GM19193 (cell line): ENCODE results near the gene THSD4.

Source experiments
- POLR2A ChIP-seq: IDR thresholded peaks from 4 replicates; pipeline ENCODE4 v1.6.1; 2011; ENCODE audit not compliant: insufficient read depth, insufficient read length; ENCODE audit errors: extremely low read depth

THSD4 gene

DNA sequence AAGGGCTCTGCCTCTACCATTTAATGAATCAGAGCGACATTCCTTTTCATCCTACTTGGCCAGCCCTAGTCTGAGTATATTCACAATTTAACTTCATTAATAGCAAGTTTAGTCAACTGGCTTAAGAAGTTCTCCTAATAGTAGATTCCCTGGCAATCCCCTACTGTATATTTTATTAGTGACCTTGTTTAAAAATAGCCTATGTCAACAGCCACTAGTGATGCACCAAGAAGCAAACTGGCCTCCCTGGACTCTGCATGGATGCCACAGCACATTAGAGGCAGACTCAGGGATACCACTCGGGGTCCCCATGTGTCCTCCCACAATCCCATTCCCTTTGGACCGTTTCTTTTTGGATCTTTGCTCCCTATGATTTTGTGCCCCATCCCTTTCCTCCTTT, 83.6 kb downstream of the THSD4 start:
- no peak for TF ChIP-seq POLR2A

DNA sequence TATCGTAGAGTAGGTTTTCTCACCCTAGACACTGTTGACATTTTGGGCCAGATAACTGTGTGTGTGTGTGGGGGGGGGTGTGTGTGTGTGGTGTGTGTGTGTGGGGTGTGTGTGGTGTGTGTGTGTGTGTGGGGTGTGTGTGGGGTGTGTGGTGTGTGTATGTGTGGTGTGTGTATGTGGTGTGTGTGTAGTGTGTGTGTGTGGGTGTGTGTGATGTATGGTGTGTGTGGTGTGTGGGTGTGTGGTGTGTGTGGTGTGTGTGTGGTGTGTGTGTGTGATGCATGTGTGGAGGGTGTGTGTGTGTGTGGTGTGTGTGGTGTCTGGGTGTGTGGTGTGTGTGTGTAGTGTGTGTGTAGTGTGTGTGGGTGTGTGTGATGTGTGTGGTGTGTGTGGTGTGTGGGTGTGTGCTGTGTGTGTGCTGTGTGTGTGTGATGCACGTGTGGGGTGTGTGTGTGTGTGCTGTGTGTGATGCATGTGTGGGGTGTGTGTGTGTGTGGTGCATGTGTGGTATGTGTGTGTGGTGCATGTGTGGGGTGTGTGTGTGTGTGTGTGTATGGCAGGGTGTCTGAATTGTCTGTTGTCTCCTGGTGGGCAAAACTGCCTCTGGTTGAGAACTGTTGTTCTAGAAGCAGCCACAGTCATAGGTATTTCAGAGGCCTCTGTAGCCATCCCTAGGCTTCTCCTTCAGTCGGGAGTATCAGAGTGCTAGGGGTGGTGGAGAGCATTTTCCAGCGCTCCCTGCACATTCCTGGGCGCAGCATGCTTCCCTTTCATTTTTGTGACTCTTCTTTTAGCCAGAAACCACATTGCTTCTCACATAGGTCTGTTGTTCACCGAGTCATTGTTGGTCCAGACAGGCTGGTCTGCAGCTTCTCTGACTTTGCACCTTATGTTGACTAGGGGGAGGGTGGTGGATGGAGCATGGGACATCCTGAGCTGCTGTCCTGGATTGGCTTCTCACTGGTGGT, 84.4 kb downstream of the THSD4 start:
- no peak for TF ChIP-seq POLR2A

DNA sequence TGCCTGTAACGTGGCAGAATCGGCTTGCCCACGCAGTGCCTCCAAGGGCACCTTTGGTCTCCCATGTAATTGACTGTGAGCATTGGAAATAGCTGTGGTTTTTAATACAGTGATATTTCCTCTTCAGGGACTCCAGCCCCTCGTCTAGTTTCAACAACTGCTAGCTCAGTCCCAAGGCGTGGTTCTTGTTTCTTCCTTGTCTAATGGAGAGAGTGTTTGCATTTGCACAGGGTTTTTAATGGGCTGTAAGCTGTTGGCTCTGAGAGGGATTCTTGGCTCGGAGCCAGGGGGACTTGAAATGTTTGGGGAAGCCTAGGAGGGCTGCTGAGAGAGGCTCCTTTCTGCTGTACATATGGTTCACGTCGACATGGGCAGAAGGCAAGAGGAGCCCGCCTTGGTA, 86.2 kb downstream of the THSD4 start:
- TF ChIP-seq POLR2A = no peak

DNA sequence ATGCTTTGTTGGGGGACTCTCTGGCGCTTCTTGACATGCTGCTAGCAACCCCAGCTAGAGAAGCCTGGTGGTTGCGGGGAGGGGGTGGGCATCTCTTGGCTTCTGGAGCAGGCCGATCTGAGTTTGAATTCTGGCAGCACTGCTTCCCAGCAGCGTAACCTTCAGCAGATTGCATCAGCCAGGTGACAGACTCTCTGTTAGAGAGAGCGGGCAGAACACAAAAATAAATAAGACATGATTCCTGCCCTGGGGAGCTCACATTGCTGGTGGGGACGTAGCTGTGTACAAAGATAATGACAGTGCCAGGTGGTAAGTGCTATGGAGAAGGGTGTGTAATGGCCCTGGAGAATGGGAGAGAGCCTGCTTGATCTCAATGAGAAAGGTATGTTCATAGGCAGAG, 87.4 kb downstream of the THSD4 start:
- TF ChIP-seq POLR2A = no peak

DNA sequence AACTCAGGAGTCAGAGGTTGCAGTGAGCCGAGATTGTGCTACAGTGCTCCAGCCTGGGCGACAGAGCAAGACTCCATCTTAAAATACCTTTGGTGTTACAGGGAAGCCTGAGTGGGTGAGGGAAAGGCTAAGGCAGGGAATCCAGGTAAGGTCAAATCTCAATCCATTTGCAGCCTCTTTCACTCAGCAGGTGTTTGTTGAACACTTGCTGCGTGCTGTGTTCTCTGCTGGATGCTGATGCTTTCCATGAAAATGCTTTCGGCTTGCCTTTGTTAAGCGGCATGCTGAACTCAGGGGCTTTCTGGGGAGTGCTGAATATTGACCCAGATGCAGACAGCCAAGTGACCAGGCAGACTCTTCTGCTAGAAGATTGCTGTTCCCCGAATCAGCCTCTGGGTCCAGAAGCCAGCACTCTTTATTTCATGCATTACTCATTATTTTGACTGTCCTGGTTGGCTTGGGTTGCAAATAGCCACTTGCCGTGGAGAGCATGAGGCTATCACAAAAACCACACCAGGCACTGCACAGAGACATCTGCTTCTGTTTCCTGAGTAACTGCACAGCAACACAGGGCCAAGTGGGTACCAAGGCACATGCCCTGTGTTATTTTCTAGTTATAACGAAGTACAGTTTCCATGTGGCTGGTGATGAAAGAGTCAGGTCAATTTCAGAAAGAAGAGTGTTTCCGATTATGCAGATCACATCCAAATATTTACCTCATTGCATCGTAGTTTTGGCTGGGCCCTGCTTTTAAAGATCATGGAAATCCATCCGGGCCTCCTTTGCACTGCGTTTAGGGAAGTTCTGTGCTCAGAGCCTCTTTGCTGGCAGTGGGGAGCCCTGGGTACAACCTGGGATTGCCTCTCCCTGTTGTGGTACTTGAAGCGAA, 88.6 kb downstream of the THSD4 start:
- no peak for TF ChIP-seq POLR2A

DNA sequence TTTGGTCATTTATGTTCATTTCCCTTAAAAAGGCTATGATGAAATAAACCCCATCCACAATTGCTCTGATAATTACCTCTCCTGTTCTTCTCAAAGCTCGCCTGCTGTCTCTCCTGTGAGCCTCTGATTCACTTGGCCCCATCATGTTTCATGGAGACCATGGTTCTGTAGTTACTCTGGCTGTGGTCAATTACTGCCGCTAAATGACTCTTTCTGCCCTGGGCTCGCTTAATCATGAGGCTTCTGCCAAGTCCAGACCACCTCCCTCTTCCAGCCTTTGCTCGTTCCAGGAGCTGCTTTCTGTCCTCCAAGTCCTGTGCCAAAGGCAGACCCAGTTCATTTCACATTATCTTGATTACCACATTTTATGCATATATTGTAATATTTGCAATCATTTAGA, 91.9 kb downstream of the THSD4 start:
- no peak for TF ChIP-seq POLR2A

DNA sequence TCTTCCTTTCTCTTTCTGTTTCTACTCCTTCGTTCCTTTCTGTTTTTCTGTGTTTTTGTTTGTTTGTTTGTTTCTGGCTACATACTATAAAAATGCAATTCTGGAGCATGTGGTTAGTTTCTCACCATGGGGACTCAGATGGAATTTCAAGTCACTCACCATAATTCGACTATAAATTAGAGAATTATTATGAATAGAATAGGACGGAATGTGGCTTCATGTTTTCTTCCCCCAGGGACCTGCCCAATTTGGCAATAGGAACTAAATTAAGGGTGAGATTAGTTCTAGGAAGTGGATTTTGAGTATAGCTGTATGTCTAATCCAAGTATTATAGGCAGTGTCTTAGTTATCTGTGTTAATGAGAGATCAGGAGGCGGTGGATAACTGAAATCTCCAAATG, 96.9 kb downstream of the THSD4 start:
- TF ChIP-seq POLR2A = no peak

DNA sequence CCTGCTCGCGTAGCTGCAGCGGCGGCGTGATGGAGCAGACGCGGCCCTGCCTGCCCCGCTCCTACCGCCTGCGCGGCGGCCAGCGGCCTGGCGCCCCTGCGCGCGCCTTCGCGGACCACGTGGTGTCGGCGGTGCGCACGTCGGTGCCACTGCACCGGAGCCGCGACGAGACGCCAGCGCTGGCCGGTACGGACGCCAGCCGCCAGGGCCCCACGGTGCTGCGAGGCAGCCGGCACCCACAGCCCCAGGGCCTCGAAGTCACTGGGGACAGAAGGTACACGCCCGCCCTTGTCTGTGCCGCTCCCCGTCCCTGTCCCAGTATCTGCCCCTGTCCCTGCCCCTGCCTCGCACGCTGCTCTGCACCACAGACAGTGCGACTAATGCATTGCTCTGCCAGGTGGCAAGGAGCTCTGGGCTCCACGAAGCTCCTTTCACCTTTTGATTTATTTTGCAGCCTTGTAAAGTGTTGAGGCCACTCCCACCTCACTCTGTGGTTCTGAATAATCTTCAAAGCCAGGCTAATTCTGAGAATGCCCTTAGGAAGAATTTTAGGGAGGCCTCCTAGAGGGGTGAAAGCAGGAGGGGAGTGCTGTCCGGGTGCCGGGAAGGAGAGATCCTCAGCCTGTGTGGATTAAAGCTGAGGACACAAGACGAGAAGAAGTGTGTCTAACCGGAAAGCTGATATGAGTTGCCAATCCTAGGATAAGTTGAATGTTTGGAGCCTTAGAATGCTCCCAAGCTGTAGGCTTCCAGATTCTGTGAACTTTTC, 100.0 kb downstream of the THSD4 start:
- TF ChIP-seq POLR2A = no peak

DNA sequence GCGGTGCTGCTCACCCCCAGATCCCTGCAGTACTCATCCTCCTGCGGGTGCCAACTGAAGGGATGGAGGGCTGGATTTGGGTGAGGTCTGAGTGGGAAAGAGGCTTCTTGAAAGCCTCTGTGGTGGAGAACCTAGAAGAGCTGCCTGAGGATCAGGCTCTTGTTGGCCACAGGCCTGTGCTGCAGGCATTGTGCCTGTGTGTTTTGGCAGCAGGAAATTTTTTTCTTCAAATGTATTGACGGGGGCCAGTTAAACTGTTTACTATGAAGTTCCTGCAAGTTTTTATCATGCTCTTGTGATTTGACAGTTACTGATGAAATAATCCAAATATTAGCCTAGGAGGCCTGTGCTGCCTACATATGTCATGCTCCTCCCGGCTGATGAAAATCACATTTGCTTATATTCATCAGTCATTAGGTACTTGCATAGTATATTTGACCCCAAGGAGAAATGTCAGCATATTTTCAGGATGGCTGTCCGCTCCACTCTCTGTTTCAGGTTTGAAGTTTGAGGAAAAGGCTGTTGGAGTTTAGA, 103.1 kb downstream of the THSD4 start:
- TF ChIP-seq POLR2A = no peak

DNA sequence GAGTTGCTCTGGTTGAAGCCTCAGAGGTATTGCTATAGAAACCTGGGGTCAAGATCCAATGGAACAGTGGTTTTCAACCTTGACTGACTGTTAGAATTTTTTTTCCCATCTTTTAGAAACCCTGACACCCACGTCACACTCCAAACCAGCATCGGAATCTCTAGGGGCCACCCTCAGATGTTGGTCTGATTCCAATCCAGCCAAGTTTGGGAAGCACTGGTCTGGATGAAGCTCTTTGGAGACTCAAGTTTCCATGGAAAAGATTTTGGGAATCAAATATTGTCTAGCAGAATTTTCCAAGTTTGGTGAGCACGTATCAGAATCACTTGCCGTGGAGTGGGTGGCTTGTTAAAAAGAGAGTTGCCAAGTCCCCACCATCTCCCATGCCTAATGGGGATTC, 103.8 kb downstream of the THSD4 start:
- no peak for TF ChIP-seq POLR2A

DNA sequence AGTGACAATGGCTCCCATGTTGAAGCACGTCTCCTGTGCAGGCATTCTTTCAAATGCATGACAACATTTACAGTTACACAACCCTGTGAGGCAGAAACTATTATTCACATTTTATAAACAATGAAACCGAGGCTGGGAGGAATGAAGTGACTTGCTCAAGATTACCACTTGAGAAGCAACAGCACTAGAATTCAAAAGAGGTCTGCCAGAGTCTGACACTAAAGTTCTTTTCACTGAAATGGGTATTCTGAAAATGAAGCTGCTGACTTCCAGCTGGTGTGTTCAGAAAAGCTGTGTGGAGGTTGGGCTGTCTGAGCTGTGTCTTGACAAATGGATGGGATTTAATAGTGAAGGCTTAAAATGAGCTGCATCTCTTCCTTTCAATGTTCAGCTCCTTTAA, 104.4 kb downstream of the THSD4 start:
- no peak for TF ChIP-seq POLR2A

DNA sequence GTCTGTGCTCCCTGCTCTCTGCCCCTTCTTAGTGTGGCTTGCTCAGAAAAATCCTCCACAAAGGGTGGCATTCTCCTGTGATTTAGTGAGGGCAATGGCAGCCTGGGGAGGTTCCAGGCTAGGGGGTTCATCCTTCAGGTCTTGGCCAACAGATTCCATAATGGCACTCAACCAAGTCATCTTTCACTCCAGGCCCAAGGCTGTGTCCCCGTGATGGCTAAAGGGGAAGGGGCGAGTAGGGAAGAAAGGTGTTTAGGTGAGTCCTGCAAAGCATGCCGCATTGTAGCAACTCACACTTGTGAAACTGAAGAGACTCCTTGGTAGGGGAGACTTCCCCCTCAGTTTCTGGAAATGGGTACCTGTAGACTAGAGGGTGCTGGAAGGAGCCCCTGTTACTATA, 105.6 kb downstream of the THSD4 start:
- TF ChIP-seq POLR2A = no peak

DNA sequence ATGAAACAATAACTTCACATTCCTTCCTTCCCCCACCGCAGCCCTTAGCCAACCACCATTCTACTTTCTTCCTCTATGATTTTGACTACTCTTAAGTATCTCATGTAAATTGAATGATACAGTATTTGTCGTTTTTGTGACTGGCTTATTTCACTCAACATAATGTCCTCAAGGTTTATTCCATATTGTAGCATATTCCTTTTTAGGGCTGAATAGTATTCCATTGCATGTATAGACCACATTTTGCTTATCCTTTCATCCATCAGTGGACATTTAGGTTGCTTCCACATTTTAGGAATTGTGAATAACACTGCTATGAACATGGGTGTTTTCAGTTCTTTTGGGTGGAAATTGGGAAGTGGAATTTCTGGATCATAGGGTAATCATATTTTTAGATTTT, 106.1 kb downstream of the THSD4 start:
- no peak for TF ChIP-seq POLR2A

DNA sequence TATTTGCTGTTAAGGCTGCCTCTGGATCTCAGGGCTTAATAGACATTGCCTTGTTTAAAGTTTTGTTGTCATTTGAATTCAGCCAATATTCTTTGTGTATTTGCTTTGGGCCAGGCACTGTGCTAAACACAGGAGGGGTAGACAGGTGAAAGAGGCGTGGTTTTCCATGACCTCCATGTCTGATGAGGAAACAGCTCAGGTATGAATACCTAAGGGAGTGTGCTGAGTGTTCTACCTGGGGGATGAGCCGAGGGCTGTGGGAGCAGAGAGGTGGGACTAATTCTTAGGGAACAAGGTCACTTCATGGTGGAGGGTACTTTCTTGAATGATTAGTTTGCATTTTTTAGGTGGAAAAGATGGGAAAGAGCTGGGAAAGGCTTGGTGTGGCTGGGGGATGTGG, 108.2 kb downstream of the THSD4 start:
- no peak for TF ChIP-seq POLR2A

DNA sequence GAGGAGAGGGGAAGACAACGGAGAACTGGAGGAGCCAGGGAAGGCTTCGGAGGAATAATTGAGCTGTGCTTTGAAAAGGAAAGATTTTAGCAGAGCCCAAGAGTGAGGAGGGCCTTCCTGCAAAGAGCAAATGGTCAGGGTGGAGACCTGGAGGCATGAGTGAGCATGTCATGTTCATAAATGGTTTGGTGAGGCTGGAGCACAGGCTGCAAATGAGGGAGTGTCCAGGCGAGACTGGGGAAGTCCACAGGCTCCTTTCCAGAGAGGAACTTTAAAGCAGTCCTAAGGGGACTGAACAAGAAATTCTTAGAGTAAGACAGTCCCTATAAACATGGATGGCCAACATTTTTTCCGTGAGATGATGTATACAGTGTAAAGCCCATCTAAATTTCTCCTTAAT, 108.8 kb downstream of the THSD4 start:
- no peak for TF ChIP-seq POLR2A

DNA sequence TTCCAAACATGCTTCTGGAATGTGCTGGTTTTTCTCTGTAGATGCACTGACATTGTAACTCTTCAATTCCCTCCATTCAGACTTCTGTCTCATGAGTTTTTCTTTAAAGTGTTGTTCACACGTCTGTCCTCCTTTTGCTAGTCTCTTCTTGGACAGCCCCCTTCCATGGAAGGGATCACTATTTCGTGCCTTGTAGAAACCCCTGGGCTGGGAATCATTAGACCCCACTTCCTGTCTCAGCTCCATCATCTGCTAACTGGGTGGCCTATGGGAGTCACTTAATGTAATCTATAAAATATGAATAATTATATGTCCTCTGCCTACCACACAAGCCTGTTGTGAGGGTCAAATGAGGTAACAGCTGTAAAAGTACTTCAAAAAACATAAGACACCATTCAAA, 110.6 kb downstream of the THSD4 start:
- TF ChIP-seq POLR2A = no peak
